Measurements from ENCODE around the gene ARHGAP21.

ARHGAP21 gene

DNA sequence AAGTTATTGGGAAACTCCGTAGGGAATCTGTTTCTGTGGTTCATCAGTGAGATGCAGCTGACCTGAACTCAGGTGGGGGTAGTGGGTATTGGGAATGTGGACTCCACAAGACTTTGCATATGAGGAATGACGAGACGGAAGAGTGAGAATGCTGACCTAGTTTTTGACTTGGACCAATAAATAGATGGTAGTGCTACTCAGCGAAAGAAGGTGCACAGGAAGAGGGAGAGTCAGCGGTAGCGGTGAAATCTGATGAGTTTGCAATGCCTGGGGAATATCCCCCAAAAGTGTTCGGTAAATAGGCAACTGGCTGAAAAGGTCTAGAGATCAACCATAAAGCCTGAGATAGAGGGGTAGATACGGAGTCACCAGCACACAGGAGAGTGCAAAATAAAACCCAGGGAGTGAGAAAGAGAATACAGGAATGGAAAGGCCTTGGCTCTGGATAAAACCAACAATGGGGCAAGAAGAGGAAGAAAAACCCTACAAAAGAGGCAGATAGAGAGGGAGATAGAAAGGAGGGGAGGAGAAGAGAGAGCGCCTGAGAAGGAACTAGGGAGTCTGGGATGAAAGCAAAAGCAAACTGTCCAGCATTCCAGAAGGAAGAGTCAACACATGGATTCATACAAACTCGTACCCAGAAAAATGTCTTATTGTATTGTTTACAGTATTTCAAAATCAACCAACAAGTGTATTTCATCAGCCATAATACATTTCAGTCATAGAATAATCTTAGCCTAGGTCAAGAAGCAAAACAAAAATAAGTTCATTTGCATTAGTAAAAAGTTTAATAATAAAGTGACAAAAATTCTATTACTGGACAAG, 5.4 kb downstream of the ARHGAP21 start:
- TF ChIP-seq CTCF (IDR thresholded peaks at IDR 0.05), result no peak

DNA sequence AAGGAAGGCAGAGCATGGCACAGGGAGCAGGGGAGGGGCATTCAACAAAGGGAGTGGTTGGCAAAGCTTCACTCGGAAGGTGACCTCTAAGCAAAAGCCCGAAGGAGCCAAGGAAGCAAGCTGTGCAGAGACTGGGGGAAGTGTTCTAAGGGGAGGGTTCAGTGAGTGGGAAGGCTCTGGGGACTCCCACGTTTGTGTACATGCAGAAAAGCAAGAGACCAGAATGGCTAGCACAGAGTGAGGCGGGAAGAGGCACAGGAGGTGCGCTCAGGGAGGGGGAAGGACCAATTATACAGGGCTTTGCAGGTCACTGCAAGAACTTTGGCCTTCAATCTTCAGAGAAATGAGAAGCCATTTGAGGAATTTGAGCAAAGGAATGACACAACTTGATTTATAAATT, 7.4 kb downstream of the ARHGAP21 start:
- no peak for TF ChIP-seq CTCF (IDR thresholded peaks at IDR 0.05)

DNA sequence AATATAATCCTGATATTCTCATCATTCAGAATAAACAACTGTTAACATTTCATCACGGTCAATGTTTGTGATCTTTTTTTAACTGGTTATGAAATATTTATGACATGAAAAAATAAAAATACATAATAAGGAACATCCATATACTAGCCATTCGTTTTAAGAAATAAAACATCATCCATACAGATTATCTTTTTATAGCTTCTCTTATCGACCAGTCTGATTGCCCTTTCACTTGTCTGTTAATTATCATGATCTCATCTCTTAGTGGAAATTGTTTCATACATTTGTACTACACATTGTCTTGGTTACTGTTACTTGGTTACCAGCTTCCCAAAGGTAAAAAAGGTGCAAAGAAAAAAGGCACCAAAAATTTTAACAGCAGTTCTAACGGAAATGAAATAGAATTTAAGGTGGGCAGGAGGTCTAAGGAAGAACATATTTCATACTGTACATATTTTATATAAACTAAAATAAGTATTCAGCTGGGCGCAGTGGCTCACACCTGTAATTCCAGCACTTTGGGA, 8.4 kb downstream of the ARHGAP21 start:
- no peak for TF ChIP-seq CTCF (IDR thresholded peaks at IDR 0.05)

- TF ChIP-seq CTCF (IDR thresholded peaks at IDR 0.05), result no peak
Measured at GRCh38 chr10:24713086-24713485, 10.6 kb downstream of the ARHGAP21 start.

DNA sequence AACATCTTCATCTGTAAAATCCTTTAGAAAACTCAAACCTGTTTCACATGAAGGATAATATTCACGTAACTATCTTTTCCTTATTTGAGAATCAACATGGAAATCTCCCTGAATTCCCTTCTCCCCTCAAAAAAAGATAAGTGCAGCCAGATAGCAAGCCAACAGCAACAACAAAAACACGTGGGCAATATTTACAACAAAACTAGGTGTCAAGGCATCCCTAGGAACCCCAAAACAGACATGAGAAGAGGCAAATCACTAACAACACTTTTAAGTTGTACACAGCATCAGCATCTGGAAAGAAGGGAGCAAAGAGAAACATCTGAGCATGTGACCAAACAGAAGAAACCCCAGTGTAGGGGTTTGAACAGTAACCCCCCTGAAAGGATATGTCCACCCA, 12.2 kb downstream of the ARHGAP21 start:
- TF ChIP-seq CTCF (IDR thresholded peaks at IDR 0.05), result no peak

DNA sequence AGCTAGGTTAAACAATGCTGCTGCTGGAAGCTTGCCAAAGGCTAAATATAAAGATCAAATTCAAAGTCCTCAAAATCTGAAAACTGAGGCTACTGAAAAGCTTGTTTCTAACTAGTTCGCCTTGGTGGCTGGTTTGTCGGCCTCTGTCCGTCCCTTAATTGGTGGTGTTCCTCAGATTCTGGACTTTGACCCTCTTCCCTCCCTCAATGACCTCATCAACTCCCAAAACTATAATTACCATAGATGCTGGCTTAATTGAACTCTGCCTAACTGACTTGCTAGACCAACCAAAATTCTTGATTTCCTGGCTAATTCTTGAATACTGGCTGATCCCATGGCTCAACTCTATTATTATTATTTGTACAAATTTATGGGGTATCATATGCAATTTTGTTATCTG, 15.6 kb downstream of the ARHGAP21 start:
- no peak for TF ChIP-seq CTCF (IDR thresholded peaks at IDR 0.05)

DNA sequence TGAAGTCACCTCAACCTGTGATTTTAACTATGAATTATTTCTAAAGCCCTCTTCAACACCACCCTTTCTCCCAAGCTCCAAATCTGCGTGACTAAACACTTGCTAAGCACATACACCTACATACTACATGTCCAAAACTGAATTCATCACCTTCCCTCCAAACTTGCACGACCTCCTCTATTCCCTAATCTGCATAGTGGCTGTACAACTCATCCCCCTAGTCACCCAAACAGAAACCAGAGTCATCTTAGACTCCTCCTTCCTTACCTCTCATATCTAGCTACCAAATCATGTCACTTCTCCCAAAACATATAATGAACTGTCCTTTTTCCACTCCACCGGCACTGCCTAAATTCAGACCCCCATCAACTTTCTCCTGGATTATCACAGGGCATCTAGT, 16.2 kb downstream of the ARHGAP21 start:
- TF ChIP-seq CTCF (IDR thresholded peaks at IDR 0.05), result no peak
